Measurements from ENCODE around the gene MAD1L1. TPM values are rescaled to one million over a fixed set of nuclear protein-coding genes. Genes with fewer than 3 reads are reported as not detected.

Gene MAD1L1
- total and polyA plus RNA-seq, 2 donors (not counting 3 experiments of a cell fraction or from before 2014, with no cell fraction given) = 34.1 to 42.3 TPM

GRCh38 chr7:2143450-2143849 is 89.3 kb downstream of the MAD1L1 start:
- dilution Hi-C loops (cut with MboI; ENCODE audit: extremely low pct_ligation_motif_present, low sequenced_read_pairs) = no loop called here
- no peak for TF ChIP-seq POLR2A (IDR thresholded peaks at IDR 0.05; ENCODE audit: low read depth, low read length)
- TF ChIP-seq POLR2AphosphoS5 (IDR thresholded peaks at IDR 0.05; ENCODE audit: insufficient read depth, low read depth, low read length) = no peak
- no peak for TF ChIP-seq GATA2 (IDR thresholded peaks at IDR 0.05; ENCODE audit: insufficient read depth, insufficient read length, low read depth, low read length)
- TF ChIP-seq FOS (IDR thresholded peaks at IDR 0.05; ENCODE audit: borderline replicate concordance, insufficient read depth, low read length) = no peak
- no peak for TF ChIP-seq MAX (IDR thresholded peaks at IDR 0.05; ENCODE audit: insufficient read depth, insufficient read length)
- TF ChIP-seq MYC (IDR thresholded peaks at IDR 0.05; ENCODE audit: low read depth, low read length) = no peak
- no peak for TF ChIP-seq CTCF (IDR thresholded peaks at IDR 0.05; ENCODE audit: extremely low read depth in 1 of 2, insufficient read depth in 1 of 2, low read depth in 1 of 2, low read length in 2 of 2)
- TF ChIP-seq JUN (IDR thresholded peaks at IDR 0.05; ENCODE audit: borderline replicate concordance, insufficient read depth, insufficient read length, low read depth) = no peak
- TF ChIP-seq EZH2 (IDR thresholded peaks at IDR 0.05; ENCODE audit: borderline replicate concordance, low read depth, low read length, severe bottlenecking) = no peak
- Histone ChIP-seq H3K9me3 (replicated peaks; ENCODE audit: control insufficient read depth, insufficient read depth, low read length) (no peaks in the 10 kb centered on the region), H3K79me2 (ENCODE audit: control insufficient read depth, insufficient read depth, low read length) (no peaks in the 10 kb centered on the region), H3K9me1 (replicated peaks; ENCODE audit: control insufficient read depth, extremely low read depth, insufficient read depth, low read length) (no peaks in the 10 kb centered on the region), H3K27ac (ENCODE audit: insufficient read depth, low read depth, low read length) (no peak overlapping the region), H3K4me2 (ENCODE audit: insufficient read depth, low read length) (no peak overlapping the region), H2AFZ (ENCODE audit: low read depth, low read length) (no peak overlapping the region), H3K4me1 (ENCODE audit: control insufficient read depth, extremely low read depth, insufficient read depth, low read length) (no peaks in the 10 kb centered on the region), H3K36me3 (ENCODE audit: control insufficient read depth in 2 of 2, extremely low read depth in 1 of 2, insufficient read depth in 2 of 2, low read length in 2 of 2) (peaks cover 0 to 14% of the 10 kb centered on the region in 2 experiments), H3K27me3 (ENCODE audit: control insufficient read depth in 2 of 2, insufficient read depth in 2 of 2, low read length in 2 of 2) (no peaks in the 10 kb centered on the region), H4K20me1 (replicated peaks; ENCODE audit: control insufficient read depth, extremely low read depth, insufficient read depth, low read length) (no peaks in the 10 kb centered on the region), H3K4me3 (replicated peaks in 1 of 3; ENCODE audit: insufficient read depth in 1 of 3, low read depth in 1 of 3, low read length in 3 of 3) (no peak overlapping the region), H3K9ac (replicated peaks; ENCODE audit: extremely low read depth, insufficient read depth, low read length) (no peak overlapping the region)
- ChIA-PET POLR2A (no interaction called here), CTCF (no interaction called here)
- no peak for FAIRE-seq
- no TSS peak for BruUV-seq (replicated peaks)
- intact Hi-C loops (cut with micrococcal nuclease) = no loop called here
- DNase-seq (ENCODE audit: low read depth, low spot score) = no peak
